GM12892 (cell line): ENCODE data around the gene NSUN7.

Experiments used
- POLR2A ChIP-seq: IDR thresholded peaks from 2 replicates; pipeline ENCODE4 v1.6.1; 2011; ENCODE audit warnings: low read depth, low read length, control low read depth
- TAF1 ChIP-seq: IDR thresholded peaks from 2 replicates; pipeline ENCODE4 v1.6.1; 2011; ENCODE audit warnings: low read depth, mild to moderate bottlenecking, control low read depth, low read length, borderline replicate concordance

- no peak for TF ChIP-seq POLR2A
- TF ChIP-seq TAF1 = no peak
These were observed 2.4 kb upstream of the NSUN7 start for GRCh38 chr4:40747207-40747835.
